Ureter (tissue), 1 donor: Measurements from ENCODE around the gene HSFX3. TPM values are rescaled to one million over a fixed set of nuclear protein-coding genes. Genes with fewer than 3 reads are reported as not detected.
"Not testable (repeated sequence)": the region's sequence is repeated elsewhere in the genome, so short reads cannot be mapped to it uniquely, and the experiment has no call there.

ENCODE experiments used
- DNase-seq: peaks from one replicate; pipeline ENCODE4 v3.0.0-alpha.2; 2020; ENCODE audit warnings: low spot score
- total RNA-seq: library from RNA; stranded (reverse); gene quantifications from one replicate; pipeline ENCODE4 v1.2.4, GENCODE V29; 2023
- donor health status: DM: yes; HTN: yes; CAD: no.

Gene HSFX3
- total RNA-seq, result not detected

DNA sequence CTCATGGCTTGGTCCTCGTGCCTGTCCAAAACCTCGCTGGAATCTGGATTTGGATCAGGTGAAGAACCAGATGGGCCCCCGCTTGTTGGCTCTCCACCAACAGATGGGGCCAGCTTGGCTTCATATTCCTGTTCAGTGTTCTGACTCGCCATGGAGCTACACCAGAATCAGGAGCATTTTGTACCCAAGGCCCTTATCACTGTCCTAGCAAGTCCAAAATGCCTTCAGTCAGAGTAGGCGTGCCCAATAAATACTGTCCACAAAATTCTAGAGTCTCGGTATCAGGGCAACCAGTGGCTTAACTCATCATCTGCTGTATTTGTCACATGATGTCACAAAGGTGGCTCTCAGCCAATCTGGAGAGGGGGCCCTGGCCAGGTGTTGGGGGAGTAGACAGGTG lies at the start of gene HSFX3:
TSS of gene HSFX3 (minus strand) at position 224 of the 400 bp plus-strand sequence. CDS start at position 152, 72 bp downstream.
- DNase-seq, result not testable (repeated sequence)

DNA sequence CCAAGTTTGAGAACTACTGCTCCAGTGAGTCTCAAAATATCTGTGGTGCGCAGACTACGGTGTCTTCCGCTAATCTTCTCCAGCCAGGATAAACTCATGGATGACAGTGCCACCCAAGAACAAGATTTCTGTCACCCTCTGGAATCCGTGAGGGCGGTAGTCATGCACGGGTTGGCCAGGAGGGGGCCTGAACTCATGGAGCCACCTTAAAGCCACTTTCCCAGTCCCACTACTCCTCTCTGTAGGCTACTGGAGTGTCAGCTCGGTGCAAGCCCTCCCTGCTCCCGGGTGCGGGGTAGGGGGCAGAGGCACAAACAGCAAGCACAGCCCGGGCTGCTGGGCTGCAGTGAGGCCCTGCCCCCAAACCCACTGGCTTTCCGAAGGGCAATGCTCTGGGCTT lies 48.9 kb upstream of the HSFX3 start:
- not testable (repeated sequence) for DNase-seq

- DNase-seq, result not testable (repeated sequence)
Measured at GRCh38 chrX:149595943-149596342, 46.2 kb upstream of the HSFX3 start.

- not testable (repeated sequence) for DNase-seq
Measured at GRCh38 chrX:149595214-149595613, 45.5 kb upstream of the HSFX3 start, which contains the start of gene HSFX2. TSS of gene HSFX2 (minus strand) at chrX:149595314. CDS start at chrX:149594700, 614 bp downstream.

DNA sequence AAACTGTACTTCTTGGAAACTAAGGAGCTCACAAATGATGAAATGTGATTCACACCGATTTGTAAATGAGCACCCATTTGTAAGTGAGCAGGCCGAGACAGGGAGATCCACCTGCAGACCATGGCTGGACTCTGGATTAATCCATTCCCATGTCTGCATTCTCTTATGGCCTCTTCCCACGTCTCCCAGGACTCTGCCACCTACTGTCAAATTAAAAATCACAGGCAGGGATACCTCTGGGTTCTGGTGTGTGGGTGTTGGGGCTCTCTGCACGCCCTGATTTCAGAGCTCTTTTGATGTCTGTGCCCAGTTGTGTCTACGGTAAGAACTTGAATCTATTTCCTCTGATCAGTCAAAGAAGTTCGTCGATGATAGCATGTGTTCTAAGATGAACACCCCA lies 41.3 kb upstream of the HSFX3 start:
- not testable (repeated sequence) for DNase-seq

DNA sequence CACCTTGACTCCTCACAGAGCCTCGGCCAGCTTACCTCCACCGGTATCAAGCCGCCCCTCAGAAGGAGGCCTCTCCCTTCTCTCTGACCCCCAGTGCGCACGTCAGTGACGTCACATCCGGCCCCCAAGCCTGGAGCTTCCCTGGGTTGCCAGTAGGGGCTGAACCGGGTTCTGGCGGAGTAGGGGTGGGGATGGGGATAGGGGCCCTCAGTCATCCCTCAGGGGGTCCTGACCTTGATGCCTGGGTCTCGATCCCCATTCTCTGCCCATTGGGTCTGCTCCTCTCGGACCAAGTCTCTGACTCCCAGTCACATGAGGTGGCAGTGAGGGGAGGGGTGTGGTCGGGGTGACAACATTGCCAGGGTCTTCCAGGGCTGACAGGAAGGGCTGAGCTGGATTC lies 37.6 kb upstream of the HSFX3 start, which contains the start of gene MAGEA9B:
TSS of gene MAGEA9B (minus strand) at position 101 of the 400 bp plus-strand sequence. CDS start 4,280 bp downstream, outside the sequence.
- not testable (repeated sequence) for DNase-seq

GRCh38 chrX:149585631-149586030 lies 35.9 kb upstream of the HSFX3 start:
- not testable (repeated sequence) for DNase-seq

- DNase-seq, result not testable (repeated sequence)
Measured at GRCh38 chrX:149573456-149573855, 23.7 kb upstream of the HSFX3 start.

DNA sequence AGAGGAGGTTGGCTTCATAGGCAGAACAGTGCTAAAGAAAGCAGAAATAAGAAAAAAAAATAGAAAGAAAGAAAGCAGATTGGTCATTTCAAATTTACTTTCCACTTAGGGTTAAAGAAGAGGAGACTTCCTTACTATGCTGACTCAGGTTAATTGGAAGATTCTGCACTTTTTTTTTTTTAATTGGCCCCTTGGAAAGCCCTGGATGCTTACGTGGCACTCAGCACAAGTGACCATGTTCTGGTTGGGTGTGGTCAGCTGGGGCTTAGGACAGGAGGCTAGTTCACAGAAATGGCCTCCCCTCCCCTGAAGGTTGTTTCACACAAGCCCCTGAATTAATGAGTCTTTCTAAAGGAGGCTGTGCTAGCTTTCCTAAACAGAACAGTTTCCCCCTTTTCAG lies 23.0 kb upstream of the HSFX3 start:
- DNase-seq, result no peak

DNA sequence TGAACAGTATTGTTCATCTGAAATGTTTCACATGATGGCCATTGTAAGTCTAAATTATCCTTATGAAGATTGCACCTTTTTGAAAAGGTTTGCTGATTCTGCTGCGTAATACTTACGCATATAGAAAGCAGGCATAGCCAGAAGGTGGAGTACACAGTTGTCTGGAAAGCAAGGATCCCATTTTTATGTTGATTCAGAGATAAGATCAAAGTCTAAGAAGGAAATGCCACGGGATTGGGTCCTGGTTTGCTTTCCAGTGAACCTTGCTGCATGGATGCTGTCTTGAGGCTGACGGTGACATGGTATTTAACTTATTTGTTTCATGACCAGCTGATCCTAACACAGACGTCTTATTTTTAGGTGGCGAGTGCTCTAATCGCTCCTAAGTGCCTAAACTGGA lies 22.0 kb upstream of the HSFX3 start:
- DNase-seq, result peak; percentile 14

GRCh38 chrX:149570668-149571067 lies 20.9 kb upstream of the HSFX3 start:
- DNase-seq, result no peak

GRCh38 chrX:149569770-149570169 lies 20.0 kb upstream of the HSFX3 start:
- peak; percentile 14 for DNase-seq

GRCh38 chrX:149568701-149569296 lies 19.1 kb upstream of the HSFX3 start:
- peak; percentile 19 for DNase-seq

- DNase-seq, result peak; percentile 22
Measured at GRCh38 chrX:149567621-149568417, 18.1 kb upstream of the HSFX3 start.

DNA sequence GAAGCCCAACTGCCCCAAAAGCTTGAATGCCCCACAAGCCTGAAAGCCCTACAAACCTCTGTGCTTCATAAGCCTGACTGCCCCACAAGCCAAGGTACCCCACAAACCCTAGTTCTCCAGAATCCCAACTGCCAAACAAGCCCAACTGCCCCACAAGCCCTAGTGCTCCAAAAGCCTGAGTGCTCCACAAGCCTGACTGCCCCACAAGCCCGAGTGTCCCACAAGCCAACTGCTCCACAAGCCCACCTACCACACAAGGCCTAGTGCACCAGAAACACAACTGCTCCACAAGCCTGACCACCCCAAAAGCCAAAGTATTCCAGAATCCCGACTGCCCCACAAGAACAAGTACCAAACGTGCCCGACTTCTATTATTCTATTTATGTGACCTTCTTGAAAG lies 13.6 kb upstream of the HSFX3 start:
- DNase-seq, result no peak

GRCh38 chrX:149555251-149555650 lies 5.5 kb upstream of the HSFX3 start:
- DNase-seq, result not testable (repeated sequence)

DNA sequence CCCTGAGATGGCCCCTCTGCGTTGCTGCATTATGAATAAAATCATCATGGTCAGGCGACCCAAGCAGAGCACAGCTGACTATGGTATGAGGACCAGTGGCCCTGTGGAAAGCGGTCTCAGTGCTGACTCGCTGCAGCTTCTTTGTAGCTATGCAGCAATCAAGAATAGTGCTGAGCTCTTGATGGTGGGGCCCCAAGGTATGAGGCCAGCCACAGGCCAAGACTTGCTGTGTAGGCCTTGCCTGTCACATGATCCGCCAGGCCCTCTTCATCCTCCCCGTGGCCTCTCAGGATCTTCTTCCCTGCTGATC lies 2.2 kb upstream of the HSFX3 start:
- DNase-seq, result not testable (repeated sequence)

DNA sequence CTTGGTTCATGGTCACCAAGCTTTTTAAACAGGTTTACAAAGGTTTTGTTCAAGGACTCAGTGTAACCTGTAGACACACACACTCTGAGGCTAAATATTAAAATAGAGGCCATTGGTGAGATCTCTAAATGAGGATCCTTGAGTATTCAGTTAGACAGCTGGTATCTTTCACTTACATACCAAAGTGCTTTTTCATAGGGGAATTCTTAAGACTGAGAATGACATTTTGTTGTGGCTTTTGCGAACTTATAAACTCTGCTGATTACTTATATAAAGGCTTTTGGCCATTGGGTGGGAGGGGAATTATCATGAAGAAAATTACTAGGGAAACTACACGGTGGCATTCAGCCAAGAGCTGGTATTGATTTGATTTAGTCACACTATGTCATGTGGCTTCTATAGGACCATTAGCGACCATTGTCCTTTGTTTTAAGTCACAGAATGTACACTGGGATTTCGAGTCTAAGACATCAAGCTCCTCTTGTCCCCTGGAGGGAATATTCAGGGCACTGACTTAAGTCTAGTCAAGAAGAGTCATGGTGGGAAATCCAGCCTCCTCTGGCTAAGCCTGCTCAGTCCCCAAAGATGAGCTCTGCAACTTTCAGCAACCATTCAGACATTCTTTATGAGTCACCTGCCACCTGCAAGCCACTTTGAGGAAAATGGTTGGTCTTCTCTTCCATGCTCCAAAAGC lies 1.7 kb upstream of the HSFX3 start:
- DNase-seq, result not testable (repeated sequence)

GRCh38 chrX:149550454-149550853 lies 730 bp upstream of the HSFX3 start:
- DNase-seq, result not testable (repeated sequence)

DNA sequence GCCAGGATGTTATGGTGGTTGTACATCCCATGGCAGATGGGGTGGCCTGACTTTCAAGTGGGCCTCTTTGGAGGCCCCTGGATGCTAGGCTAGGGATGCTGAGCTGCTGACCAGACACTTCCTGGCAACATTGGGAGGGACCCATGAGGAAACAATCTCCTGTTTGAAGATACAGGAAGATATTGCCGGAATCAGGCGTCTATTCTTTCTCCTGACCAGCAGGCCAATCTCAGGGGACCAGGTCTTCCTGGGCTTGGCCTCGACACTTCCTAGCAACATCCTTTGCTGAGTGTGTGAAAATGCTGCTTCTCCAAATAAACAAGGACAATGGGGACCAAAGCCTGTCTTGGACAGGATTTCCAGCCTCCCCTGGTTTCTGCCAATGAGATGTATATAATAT lies 1.9 kb downstream of the HSFX3 start:
- not testable (repeated sequence) for DNase-seq

DNA sequence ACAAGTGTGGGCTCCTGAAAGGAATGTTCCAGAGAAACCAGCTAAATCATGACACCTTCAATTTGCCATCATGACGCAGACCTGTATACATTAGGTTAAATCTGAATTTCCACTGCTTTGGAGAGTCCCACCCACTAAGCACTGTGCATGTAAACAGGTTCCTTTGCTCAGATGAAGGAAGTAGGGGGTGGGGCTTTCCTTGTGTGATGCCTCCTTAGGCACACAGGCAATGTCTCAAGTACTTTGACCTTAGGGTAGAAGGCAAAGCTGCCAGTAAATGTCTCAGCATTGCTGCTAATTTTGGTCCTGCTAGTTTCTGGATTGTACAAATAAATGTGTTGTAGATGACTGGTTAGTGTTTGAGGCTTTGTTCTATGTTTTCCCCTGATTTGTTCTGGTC lies 2.8 kb downstream of the HSFX3 start:
- not testable (repeated sequence) for DNase-seq
